ENCODE data around the gene CLEC16A.

CLEC16A gene

DNA sequence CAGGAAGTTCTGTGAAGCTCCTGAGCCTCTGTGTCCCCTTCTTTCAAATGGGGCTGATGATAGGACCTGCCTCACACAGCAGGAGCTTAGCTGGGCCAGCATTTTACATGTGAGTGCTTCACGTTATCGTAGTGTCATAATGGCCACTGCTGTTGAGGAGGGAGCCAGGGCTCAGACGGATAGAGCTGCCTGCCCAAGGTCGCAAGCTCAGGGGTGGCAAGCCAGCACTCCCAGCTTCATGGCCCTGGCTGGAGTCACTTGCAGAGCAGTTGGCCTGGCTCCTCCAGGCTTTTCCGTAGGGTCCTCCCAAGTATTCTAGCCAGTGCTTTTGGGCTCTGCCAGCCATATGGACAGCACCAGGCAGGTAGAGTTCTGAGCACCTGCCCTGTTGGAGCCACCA lies 196.5 kb downstream of the CLEC16A start:
- Histone ChIP-seq H2AFZ (ENCODE audit: low read depth, low read length) (no peak overlapping the region), H3K4me1 (ENCODE audit: insufficient read depth, low read length) (peaks cover 42% of the 10 kb centered on the region), H3K79me2 (ENCODE audit: insufficient read depth, low read length) (no peaks in the 10 kb centered on the region), H3K9me3 (ENCODE audit: insufficient read depth, low read length, severe bottlenecking) (no peaks in the 10 kb centered on the region), H3K4me3 (ENCODE audit: low read depth in 1 of 2, low read length in 2 of 2) (no peak overlapping the region), H3K4me2 (ENCODE audit: insufficient read depth, low read length) (no peak overlapping the region), H3K9ac (ENCODE audit: low read depth, low read length) (no peak overlapping the region), H3K27ac (ENCODE audit: low read length) (peak overlapping the region; percentile 78), H3K27me3 (ENCODE audit: insufficient read depth, low read length, poor library complexity) (no peaks in the 10 kb centered on the region), H3K36me3 (ENCODE audit: insufficient read depth, low read length) (peaks cover 11% of the 10 kb centered on the region), H4K20me1 (ENCODE audit: insufficient read depth, low read length) (no peaks in the 10 kb centered on the region)
- no peak for TF ChIP-seq EZH2 (IDR thresholded peaks at IDR 0.05; ENCODE audit: borderline replicate concordance, low read depth, low read length, severe bottlenecking)
- no peak for ATAC-seq (ENCODE audit: insufficient read depth, low read depth)
- DNase-seq, result no peak

DNA sequence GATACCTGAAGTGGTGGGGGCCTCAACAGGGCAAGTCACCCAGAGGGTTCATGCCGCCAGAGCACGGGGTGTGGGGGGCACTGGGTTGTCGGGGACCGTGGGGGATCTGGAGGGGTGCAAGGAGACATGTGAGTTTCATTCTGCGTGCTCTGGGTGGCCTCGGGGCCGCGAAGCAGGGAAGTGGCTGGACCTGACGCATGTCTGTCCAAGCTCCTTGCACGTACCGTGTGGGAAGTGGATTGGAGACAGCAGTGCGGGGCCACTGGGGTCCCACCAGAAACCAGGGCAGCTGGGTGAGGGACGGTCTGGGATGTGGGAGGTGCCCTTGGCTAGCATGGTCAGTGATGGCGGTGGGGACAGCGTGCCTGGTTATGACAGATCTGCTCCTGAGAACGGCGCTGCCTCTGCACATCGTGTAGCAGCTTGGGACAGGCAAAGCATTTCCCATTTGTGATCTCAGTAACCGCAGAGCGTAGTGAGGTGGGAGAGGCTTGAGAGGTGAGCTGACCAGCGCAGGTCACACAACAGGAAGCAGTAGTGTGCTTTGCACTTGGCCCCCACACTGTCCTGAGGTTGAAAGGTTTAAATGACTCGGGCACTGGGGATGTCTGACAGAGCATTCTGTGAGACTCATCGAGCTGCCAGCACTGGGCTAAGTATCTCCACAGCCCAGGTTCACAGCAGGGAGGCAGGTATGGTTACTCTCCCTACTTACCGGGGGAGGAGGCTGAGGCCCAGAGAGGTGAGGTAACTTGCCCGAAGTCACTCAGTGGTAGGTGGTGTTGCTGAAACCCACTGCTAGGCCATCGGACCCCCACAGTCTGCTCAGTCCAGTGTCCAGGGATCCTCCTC lies 197.3 kb downstream of the CLEC16A start:
- Histone ChIP-seq H3K4me3 (ENCODE audit: low read depth in 1 of 2, low read length in 2 of 2) (no peak overlapping the region), H3K27me3 (ENCODE audit: insufficient read depth, low read length, poor library complexity) (no peaks in the 10 kb centered on the region), H3K9ac (ENCODE audit: low read depth, low read length) (no peak overlapping the region), H3K79me2 (ENCODE audit: insufficient read depth, low read length) (no peaks in the 10 kb centered on the region), H3K36me3 (ENCODE audit: insufficient read depth, low read length) (peaks cover 4% of the 10 kb centered on the region; the same call in 1 of the 2 replicates), H3K4me1 (ENCODE audit: insufficient read depth, low read length) (peaks cover 35% of the 10 kb centered on the region), H3K27ac (ENCODE audit: low read length) (peak overlapping the region; percentile 78), H4K20me1 (ENCODE audit: insufficient read depth, low read length) (no peaks in the 10 kb centered on the region), H3K9me3 (ENCODE audit: insufficient read depth, low read length, severe bottlenecking) (no peaks in the 10 kb centered on the region), H2AFZ (ENCODE audit: low read depth, low read length) (no peak overlapping the region), H3K4me2 (ENCODE audit: insufficient read depth, low read length) (no peak overlapping the region)
- DNase-seq (no peak), ATAC-seq (ENCODE audit: insufficient read depth, low read depth) (no peak)
- no peak for TF ChIP-seq EZH2 (IDR thresholded peaks at IDR 0.05; ENCODE audit: borderline replicate concordance, low read depth, low read length, severe bottlenecking)
- TF ChIP-seq, protein P1, sequence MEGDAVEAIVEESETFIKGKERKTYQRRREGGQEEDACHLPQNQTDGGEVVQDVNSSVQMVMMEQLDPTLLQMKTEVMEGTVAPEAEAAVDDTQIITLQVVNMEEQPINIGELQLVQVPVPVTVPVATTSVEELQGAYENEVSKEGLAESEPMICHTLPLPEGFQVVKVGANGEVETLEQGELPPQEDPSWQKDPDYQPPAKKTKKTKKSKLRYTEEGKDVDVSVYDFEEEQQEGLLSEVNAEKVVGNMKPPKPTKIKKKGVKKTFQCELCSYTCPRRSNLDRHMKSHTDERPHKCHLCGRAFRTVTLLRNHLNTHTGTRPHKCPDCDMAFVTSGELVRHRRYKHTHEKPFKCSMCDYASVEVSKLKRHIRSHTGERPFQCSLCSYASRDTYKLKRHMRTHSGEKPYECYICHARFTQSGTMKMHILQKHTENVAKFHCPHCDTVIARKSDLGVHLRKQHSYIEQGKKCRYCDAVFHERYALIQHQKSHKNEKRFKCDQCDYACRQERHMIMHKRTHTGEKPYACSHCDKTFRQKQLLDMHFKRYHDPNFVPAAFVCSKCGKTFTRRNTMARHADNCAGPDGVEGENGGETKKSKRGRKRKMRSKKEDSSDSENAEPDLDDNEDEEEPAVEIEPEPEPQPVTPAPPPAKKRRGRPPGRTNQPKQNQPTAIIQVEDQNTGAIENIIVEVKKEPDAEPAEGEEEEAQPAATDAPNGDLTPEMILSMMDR (IDR thresholded peaks at IDR 0.05; ENCODE audit: borderline replicate concordance, extremely low read depth, low read length, poor library complexity, severe bottlenecking), result no peak

DNA sequence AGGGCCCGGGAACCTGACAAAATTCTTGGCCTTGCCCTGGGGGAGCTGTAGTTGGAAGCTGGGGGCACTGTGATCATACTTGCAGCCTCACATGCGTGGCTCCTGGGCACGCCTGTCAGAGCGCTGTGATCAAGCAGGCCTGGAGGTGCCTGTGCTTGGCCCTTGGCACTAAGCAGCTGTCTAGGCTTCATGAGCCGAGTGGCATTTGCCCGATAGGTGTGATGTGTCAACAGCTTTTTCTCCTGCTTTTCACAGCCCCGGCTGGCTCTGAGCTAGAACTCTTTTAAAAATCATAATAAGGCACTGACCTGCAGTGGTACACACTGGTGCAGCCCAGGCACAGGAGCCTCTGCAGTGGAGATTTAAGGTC lies 197.9 kb downstream of the CLEC16A start:
- Histone ChIP-seq H3K9ac (ENCODE audit: low read depth, low read length) (no peak overlapping the region), H3K36me3 (ENCODE audit: insufficient read depth, low read length) (no peaks in the 10 kb centered on the region; the same call in 1 of the 2 replicates), H2AFZ (ENCODE audit: low read depth, low read length) (no peak overlapping the region), H3K27me3 (ENCODE audit: insufficient read depth, low read length, poor library complexity) (no peaks in the 10 kb centered on the region), H4K20me1 (ENCODE audit: insufficient read depth, low read length) (no peaks in the 10 kb centered on the region), H3K4me3 (ENCODE audit: low read depth in 1 of 2, low read length in 2 of 2) (no peak overlapping the region), H3K4me1 (ENCODE audit: insufficient read depth, low read length) (peaks cover 33% of the 10 kb centered on the region), H3K9me3 (ENCODE audit: insufficient read depth, low read length, severe bottlenecking) (no peaks in the 10 kb centered on the region), H3K4me2 (ENCODE audit: insufficient read depth, low read length) (no peak overlapping the region), H3K79me2 (ENCODE audit: insufficient read depth, low read length) (no peaks in the 10 kb centered on the region), H3K27ac (ENCODE audit: low read length) (peak overlapping the region; percentile 78; the same call in 1 of the 2 replicates)
- DNase-seq, result no peak
- TF ChIP-seq EZH2 (IDR thresholded peaks at IDR 0.05; ENCODE audit: borderline replicate concordance, low read depth, low read length, severe bottlenecking), result no peak
- TF ChIP-seq, protein P1 (IDR thresholded peaks at IDR 0.05; ENCODE audit: borderline replicate concordance, extremely low read depth, low read length, poor library complexity, severe bottlenecking), result no peak
- ATAC-seq (ENCODE audit: insufficient read depth, low read depth), result no peak

DNA sequence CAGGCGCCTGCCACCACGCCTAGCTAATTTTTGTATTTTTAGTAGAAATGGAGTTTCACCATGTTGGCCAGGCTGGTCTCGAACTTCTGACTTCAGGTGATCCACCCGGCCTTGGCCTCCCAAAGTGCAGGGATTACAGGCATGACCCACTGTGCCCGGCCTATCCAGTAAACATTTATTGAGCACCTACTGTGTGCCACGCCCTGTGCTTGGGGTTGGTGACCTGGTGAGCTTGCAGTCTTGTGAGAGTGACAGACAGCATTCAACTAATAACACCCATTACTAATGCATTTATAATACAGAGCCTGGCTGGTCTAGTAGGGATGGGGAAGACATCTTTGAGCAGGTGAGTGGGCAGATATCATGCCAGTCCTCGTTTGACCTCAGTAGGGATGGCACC lies 198.6 kb downstream of the CLEC16A start:
- H3K27ac ChIP-seq (ENCODE audit: low read length), result no peak overlapping the region
- no peaks in the 10 kb centered on the region for H3K79me2 ChIP-seq (ENCODE audit: insufficient read depth, low read length)
- no peak overlapping the region for H3K4me3 ChIP-seq (ENCODE audit: low read depth in 1 of 2, low read length in 2 of 2)
- ATAC-seq (ENCODE audit: insufficient read depth, low read depth), result no peak
- H3K27me3 ChIP-seq (ENCODE audit: insufficient read depth, low read length, poor library complexity), result no peaks in the 10 kb centered on the region
- H3K36me3 ChIP-seq (ENCODE audit: insufficient read depth, low read length), result peaks cover 1% of the 10 kb centered on the region; the same call in 1 of the 2 replicates
- no peak overlapping the region for H3K4me2 ChIP-seq (ENCODE audit: insufficient read depth, low read length)
- H4K20me1 ChIP-seq (ENCODE audit: insufficient read depth, low read length), result no peaks in the 10 kb centered on the region
- no peaks in the 10 kb centered on the region for H3K9me3 ChIP-seq (ENCODE audit: insufficient read depth, low read length, severe bottlenecking)
- H3K4me1 ChIP-seq (ENCODE audit: insufficient read depth, low read length), result peaks cover 30% of the 10 kb centered on the region
- no peak overlapping the region for H3K9ac ChIP-seq (ENCODE audit: low read depth, low read length)
- no peak overlapping the region for H2AFZ ChIP-seq (ENCODE audit: low read depth, low read length)
- TF ChIP-seq, protein P1 (IDR thresholded peaks at IDR 0.05; ENCODE audit: borderline replicate concordance, extremely low read depth, low read length, poor library complexity, severe bottlenecking), result no peak
- no peak for TF ChIP-seq EZH2 (IDR thresholded peaks at IDR 0.05; ENCODE audit: borderline replicate concordance, low read depth, low read length, severe bottlenecking)
- DNase-seq, result no peak
